Endothelial cell of hepatic sinusoid (primary cell): ENCODE data around the gene LHX5.

Experiments used
- in situ Hi-C: cut with HindIII; loops from 2 replicates; pipeline ENCODE4 v1.10.0; 2017; ENCODE audit warnings: low sequenced_read_pairs

The LHX5 gene

GRCh38 chr12:113420996-113421595 is 50.6 kb downstream of the LHX5 start:
- in situ Hi-C loops: no loop called here

- in situ Hi-C loops: no loop called here
Observed at GRCh38 chr12:113418213-113418879, 53.3 kb downstream of the LHX5 start.

- in situ Hi-C loops: no loop called here
Observed at GRCh38 chr12:113416091-113416754, 55.4 kb downstream of the LHX5 start.

GRCh38 chr12:113414519-113415038 is 57.1 kb downstream of the LHX5 start:
- in situ Hi-C loops: no loop called here

GRCh38 chr12:113413488-113413939 is 58.2 kb downstream of the LHX5 start:
- in situ Hi-C loops: no loop called here
